Activated CD8-positive, alpha-beta T cell treated with anti-CD3 and anti-CD28 coated beads for 36 hours (primary cell): ENCODE measurements around the gene BCL2. TPM values are rescaled to one million over a fixed set of nuclear protein-coding genes. Genes with fewer than 3 reads are reported as not detected.

Experiments
- ATAC-seq: fragments of 200-7000 bp; cut with Tn5 transposase; one replicate; pipeline ENCODE4 v1.10.0; 2021; ENCODE audit warnings: mild to moderate bottlenecking, moderate library complexity
- CTCF ChIA-PET: fragments of 350-600 bp; sonication (Branson Sonifier 250); formaldehyde crosslinking; loops from one replicate; lab custom pipeline; 2021; ENCODE audit warnings: antibody characterized with exemption; lab: Charles Lee
- POLR2A ChIA-PET: fragments of 350-600 bp; sonication (Branson Sonifier 250); formaldehyde crosslinking; loops from one replicate; lab custom pipeline; 2021; ENCODE audit warnings: antibody characterized with exemption; lab: Charles Lee
- DNase-seq: peaks from one replicate; pipeline ENCODE4 v3.0.0-alpha.2; 2020
- H3K27ac Mint-ChIP-seq: one replicate; pipeline ENCODE4 v1.8.0; 2021; ENCODE audit warnings: mild to moderate bottlenecking, mixed read lengths
- H3K27me3 Mint-ChIP-seq: one replicate; pipeline ENCODE4 v1.8.0; 2021; ENCODE audit warnings: mixed read lengths
- H3K36me3 Mint-ChIP-seq: one replicate; pipeline ENCODE4 v1.8.0; 2021; ENCODE audit warnings: low read depth, mixed read lengths
- H3K4me1 Mint-ChIP-seq: one replicate; pipeline ENCODE4 v1.8.0; 2021; ENCODE audit warnings: low read depth, mixed read lengths
- H3K4me3 Mint-ChIP-seq: one replicate; pipeline ENCODE4 v1.8.0; 2021; ENCODE audit warnings: mild to moderate bottlenecking, moderate library complexity, mixed read lengths
- H3K9me3 Mint-ChIP-seq: one replicate; pipeline ENCODE4 v1.8.0; 2021; ENCODE audit warnings: mixed read lengths
- CTCF ChIP-seq: fragments of 200-600 bp; IDR thresholded peaks from one replicate; pipeline ENCODE4 v1.8.0; 2022; ENCODE audit warnings: antibody characterized with exemption, mild to moderate bottlenecking
- intact Hi-C: fragments of 100-400 bp; cut with micrococcal nuclease; formaldehyde crosslinking; loops from one replicate; pipeline ENCODE4 v1.10.0; 2022
- total RNA-seq, 2 experiments: library from RNA; stranded (reverse); gene quantifications; one replicate each; pipeline ENCODE4 v1.2.3, GENCODE V29; 2021

The BCL2 gene
- total RNA-seq, 2 experiments from 2014 or later = 104 to 107 TPM

- ChIA-PET POLR2A (no interaction called here), CTCF (interaction anchor here (1.1 kb wide), 1 partner anchor 11 kb away, joined by 4 read pairs; no protein-coding TSS in a partner anchor)
- intact Hi-C loops = no loop called here
- no peaks in the 10 kb centered on the region for H3K36me3 Mint-ChIP-seq
- no peak for DNase-seq
- no peak for TF ChIP-seq CTCF
- no peaks in the 10 kb centered on the region for H3K27me3 Mint-ChIP-seq
- H3K27ac Mint-ChIP-seq = no peak overlapping the region
- H3K9me3 Mint-ChIP-seq = peaks cover 8% of the 10 kb centered on the region
- H3K4me1 Mint-ChIP-seq = no peaks in the 10 kb centered on the region
- no peak for ATAC-seq
- H3K4me3 Mint-ChIP-seq = no peak overlapping the region
Measured at GRCh38 chr18:63083555-63083954, 236.0 kb downstream of the BCL2 start.

- intact Hi-C loops = no loop called here
- Mint-ChIP-seq H3K4me3 (no peak overlapping the region), H3K27me3 (no peaks in the 10 kb centered on the region), H3K4me1 (no peaks in the 10 kb centered on the region), H3K9me3 (peaks cover 8% of the 10 kb centered on the region), H3K36me3 (no peaks in the 10 kb centered on the region), H3K27ac (no peak overlapping the region)
- ChIA-PET CTCF (interaction anchor here (0.6 kb wide), 1 partner anchor 11 kb away, joined by 3 read pairs; no protein-coding TSS in a partner anchor), POLR2A (no interaction called here)
- TF ChIP-seq CTCF = no peak
- no peak for DNase-seq
- ATAC-seq = no peak
Measured at GRCh38 chr18:63083020-63083531, 236.5 kb downstream of the BCL2 start.

- no peak overlapping the region for H3K4me3 Mint-ChIP-seq
- DNase-seq (no peak), ATAC-seq (no peak)
- peaks cover 8% of the 10 kb centered on the region for H3K9me3 Mint-ChIP-seq
- H3K27ac Mint-ChIP-seq = no peak overlapping the region
- no peak for TF ChIP-seq CTCF
- H3K4me1 Mint-ChIP-seq = no peaks in the 10 kb centered on the region
- H3K36me3 Mint-ChIP-seq = no peaks in the 10 kb centered on the region
- no peaks in the 10 kb centered on the region for H3K27me3 Mint-ChIP-seq
- ChIA-PET CTCF (interaction anchor here (0.6 kb wide), 1 partner anchor 12 kb away, joined by 3 read pairs; no protein-coding TSS in a partner anchor), POLR2A (no interaction called here)
- intact Hi-C loops = no loop called here
Measured at GRCh38 chr18:63082366-63083019, 237.1 kb downstream of the BCL2 start.

- ATAC-seq (peak; percentile 74), DNase-seq (no peak)
- Mint-ChIP-seq H3K9me3 (peaks cover 8% of the 10 kb centered on the region), H3K4me1 (peaks cover 9% of the 10 kb centered on the region), H3K36me3 (no peaks in the 10 kb centered on the region), H3K4me3 (no peak overlapping the region), H3K27ac (no peak overlapping the region), H3K27me3 (peaks cover 3% of the 10 kb centered on the region)
- POLR2A ChIA-PET = no interaction called here
- intact Hi-C loops = no loop called here
- CTCF ChIA-PET = interaction anchor here (1.7 kb wide), 1 partner anchor 57 kb away, joined by 5 read pairs; no protein-coding TSS in a partner anchor
- TF ChIP-seq CTCF = no peak
Measured at GRCh38 chr18:63079114-63079513, 240.5 kb downstream of the BCL2 start.

GRCh38 chr18:63078471-63078870 lies 241.1 kb downstream of the BCL2 start:
- CTCF ChIA-PET = interaction anchor here (1.7 kb wide), 1 partner anchor 57 kb away, joined by 5 read pairs; no protein-coding TSS in a partner anchor
- H3K4me3 Mint-ChIP-seq = no peak overlapping the region
- no peak for TF ChIP-seq CTCF

More at GRCh38 chr18:63078471-63078870, 241.1 kb downstream of the BCL2 start:
- Mint-ChIP-seq H3K36me3 (no peaks in the 10 kb centered on the region), H3K4me1 (peaks cover 9% of the 10 kb centered on the region), H3K27me3 (peaks cover 3% of the 10 kb centered on the region), H3K9me3 (peaks cover 8% of the 10 kb centered on the region), H3K27ac (no peak overlapping the region)
- DNase-seq = no peak
- intact Hi-C loops = no loop called here
- POLR2A ChIA-PET = no interaction called here
- no peak for ATAC-seq
